KOPT-K1 (cell line): ENCODE measurements around the gene PPP3R1.

Source experiments
- H3K27ac ChIP-seq: fragments of 200-600 bp; sonication (generic); 2 replicates; pipeline ENCODE4 v1.5.1; 2016; ENCODE audit warnings: antibody characterized with exemption, mild to moderate bottlenecking, low read depth, low read length; ENCODE audit not compliant: poor library complexity, severe bottlenecking
- H3K36me3 ChIP-seq: fragments of 200-600 bp; sonication (generic); 2 replicates; pipeline ENCODE4 v1.5.1; 2017; ENCODE audit warnings: antibody characterized with exemption, mild to moderate bottlenecking, low read length, moderate library complexity; ENCODE audit not compliant: insufficient read depth
- H3K9me3 ChIP-seq: fragments of 200-600 bp; sonication (generic); 2 replicates; pipeline ENCODE4 v1.5.1; 2017; ENCODE audit warnings: antibody characterized with exemption, low read length, mild to moderate bottlenecking; ENCODE audit not compliant: insufficient read depth, poor library complexity, severe bottlenecking

Gene PPP3R1

GRCh38 chr2:68172521-68172920, 79.8 kb downstream of the PPP3R1 start:
- H3K9me3 ChIP-seq = no peaks in the 10 kb centered on the region
- no peak overlapping the region for H3K27ac ChIP-seq
- H3K36me3 ChIP-seq = peaks cover 96% of the 10 kb centered on the region

GRCh38 chr2:68171684-68172083, 80.6 kb downstream of the PPP3R1 start:
- Histone ChIP-seq H3K27ac (no peak overlapping the region), H3K9me3 (no peaks in the 10 kb centered on the region), H3K36me3 (peaks cover 96% of the 10 kb centered on the region)

- no peaks in the 10 kb centered on the region for H3K9me3 ChIP-seq
- H3K36me3 ChIP-seq = peaks cover 96% of the 10 kb centered on the region
- no peak overlapping the region for H3K27ac ChIP-seq
These were observed 81.2 kb downstream of the PPP3R1 start for GRCh38 chr2:68171146-68171545.

GRCh38 chr2:68169308-68169707, 83.0 kb downstream of the PPP3R1 start:
- H3K9me3 ChIP-seq = no peaks in the 10 kb centered on the region
- peaks cover 91% of the 10 kb centered on the region for H3K36me3 ChIP-seq
- no peak overlapping the region for H3K27ac ChIP-seq

- Histone ChIP-seq H3K27ac (no peak overlapping the region), H3K9me3 (no peaks in the 10 kb centered on the region), H3K36me3 (peaks cover 92% of the 10 kb centered on the region)
These were observed 85.1 kb downstream of the PPP3R1 start for GRCh38 chr2:68167186-68167585.

GRCh38 chr2:68163641-68164040, 88.7 kb downstream of the PPP3R1 start:
- H3K27ac ChIP-seq = no peak overlapping the region
- H3K9me3 ChIP-seq = no peaks in the 10 kb centered on the region
- H3K36me3 ChIP-seq = peaks cover 82% of the 10 kb centered on the region

- peaks cover 32% of the 10 kb centered on the region for H3K36me3 ChIP-seq
- peak overlapping the region; percentile 90 for H3K27ac ChIP-seq
- H3K9me3 ChIP-seq = no peaks in the 10 kb centered on the region
These were observed 94.2 kb downstream of the PPP3R1 start for GRCh38 chr2:68158134-68158447.

GRCh38 chr2:68157402-68158133, 94.8 kb downstream of the PPP3R1 start, which contains the start of gene PNO1:
PNO1 (plus strand) TSS chr2:68157888; CDS start chr2:68157935, 47 bp downstream.
- Histone ChIP-seq H3K27ac (peak within 1 kb of the TSS; percentile 90), H3K36me3 (peaks cover 27% of the 10 kb centered on the region), H3K9me3 (no peaks in the 10 kb centered on the region)

- Histone ChIP-seq H3K27ac (peak overlapping the region; percentile 90), H3K9me3 (no peaks in the 10 kb centered on the region), H3K36me3 (peaks cover 21% of the 10 kb centered on the region)
These were observed 95.3 kb downstream of the PPP3R1 start for GRCh38 chr2:68157002-68157401.

- peak overlapping the region; percentile 90 for H3K27ac ChIP-seq
- H3K36me3 ChIP-seq = peaks cover 16% of the 10 kb centered on the region
- H3K9me3 ChIP-seq = no peaks in the 10 kb centered on the region
These were observed 95.9 kb downstream of the PPP3R1 start for GRCh38 chr2:68156419-68156818.

- Histone ChIP-seq H3K36me3 (peaks cover 8% of the 10 kb centered on the region), H3K27ac (no peak overlapping the region), H3K9me3 (no peaks in the 10 kb centered on the region)
These were observed 96.7 kb downstream of the PPP3R1 start for GRCh38 chr2:68155618-68156017.

GRCh38 chr2:68152681-68153347, 99.5 kb downstream of the PPP3R1 start:
- H3K36me3 ChIP-seq = no peaks in the 10 kb centered on the region; the same call in 1 of the 2 replicates
- no peaks in the 10 kb centered on the region for H3K9me3 ChIP-seq
- no peak overlapping the region for H3K27ac ChIP-seq

- no peak overlapping the region for H3K27ac ChIP-seq
- no peaks in the 10 kb centered on the region for H3K9me3 ChIP-seq
- H3K36me3 ChIP-seq = no peaks in the 10 kb centered on the region; the same call in 1 of the 2 replicates
These were observed 101.3 kb downstream of the PPP3R1 start for GRCh38 chr2:68151037-68151436.

GRCh38 chr2:68141875-68142274, 110.5 kb downstream of the PPP3R1 start:
- no peaks in the 10 kb centered on the region for H3K9me3 ChIP-seq
- H3K36me3 ChIP-seq = peaks cover 6% of the 10 kb centered on the region; the same call in 1 of the 2 replicates
- no peak overlapping the region for H3K27ac ChIP-seq

GRCh38 chr2:68135448-68136320, 116.6 kb downstream of the PPP3R1 start:
- H3K36me3 ChIP-seq = peaks cover 19% of the 10 kb centered on the region
- H3K27ac ChIP-seq = no peak overlapping the region
- H3K9me3 ChIP-seq = no peaks in the 10 kb centered on the region
